Heart right ventricle (tissue), 16 donors: ENCODE data around the gene QTRT2. TPM values are rescaled to one million over a fixed set of nuclear protein-coding genes. Genes with fewer than 3 reads are reported as not detected.

Experiments
- ATAC-seq, 8 donors: fragments of 200-7000 bp; cut with Tn5 transposase; one replicate each; pipeline ENCODE4 v1.9.1; 2020; ENCODE audit warnings: mild to moderate bottlenecking in 8 of 8, moderate library complexity in 8 of 8, moderate number of reproducible peaks in 1 of 8
- DNase-seq, 2 donors: peaks; one replicate each; pipeline ENCODE4 v3.0.0-alpha.2; 2020
- H3K27ac ChIP-seq, 10 donors: fragments of 200-600 bp; sonication (generic) in 2 of 10; one replicate each; pipeline versions ENCODE4 v1.5.0 to v1.8.0; 2020 to 2022; ENCODE audit warnings: mild to moderate bottlenecking in 3 of 10
- H3K27me3 ChIP-seq, 7 donors: fragments of 200-600 bp; one replicate each; pipeline ENCODE4 v1.8.0; 2021 to 2022; ENCODE audit warnings: mild to moderate bottlenecking in 2 of 7
- H3K36me3 ChIP-seq, 9 donors: fragments of 200-600 bp; sonication (generic) in 1 of 9; one replicate each; pipeline versions ENCODE4 v1.5.0 to v1.8.0; 2020 to 2022; ENCODE audit warnings: mild to moderate bottlenecking in 2 of 9
- H3K4me1 ChIP-seq, 9 donors: fragments of 200-600 bp; sonication (generic) in 1 of 9; one replicate each; pipeline versions ENCODE4 v1.5.0 to v1.8.0; 2020 to 2022; ENCODE audit warnings: mild to moderate bottlenecking in 4 of 9
- H3K4me3 ChIP-seq, 10 donors: fragments of 200-600 bp; sonication (generic) in 2 of 10; one replicate each; pipeline versions ENCODE4 v1.5.0 to v1.8.0; 2020 to 2022; ENCODE audit warnings: mild to moderate bottlenecking in 7 of 10, moderate library complexity in 2 of 10
- H3K9me3 ChIP-seq, 11 donors: fragments of 200-600 bp in 10 of 11; sonication (generic) in 2 of 11; one replicate each; pipeline versions ENCODE4 v1.5.0 to v1.8.0; 2013 to 2022; ENCODE audit warnings: mild to moderate bottlenecking in 2 of 11, control low read depth in 1 of 11, moderate library complexity in 1 of 11
- WGBS, 2 donors: extraction: QIAGEN DNeasy Blood & Tissue Kit; methylation state at CpG; one replicate each; pipeline ENCODE4 v1.1.7; 2013; ENCODE audit warnings: inconsistent platforms in 1 of 2; 5-methylcytosine and 5-hydroxymethylcytosine counted together
- intact Hi-C, 10 donors: fragments of 100-400 bp; cut with DNase I; formaldehyde crosslinking; loops; one replicate each; pipeline versions ENCODE4 v1.11.1 to v1.14.2; 2022
- polyA plus RNA-seq, 2 donors: library from polyadenylated mRNA; stranded (reverse); fragments of 200-250 nt; gene quantifications; one replicate each; pipeline ENCODE4 v1.2.3, GENCODE V29; 2013
- total RNA-seq, 10 donors: library from RNA; stranded (reverse); fragmentation: NEBNext Ultra II Directional in 3 of 10; extraction: Animal tissue kit (Norgen Biotek cat#: 25700) in 3 of 10; gene quantifications; one replicate each; pipeline versions ENCODE4 v1.2.1 to v1.2.4, GENCODE V29; 2021 to 2023
- TF ChIP-seq, protein P1 (sequence below), 9 donors: fragments of 200-600 bp; sonication (generic) in 2 of 9; IDR thresholded peaks; one replicate each; pipeline versions ENCODE4 v1.5.0 to v1.8.0; 2021 to 2022; ENCODE audit warnings: antibody characterized with exemption in 9 of 9, mild to moderate bottlenecking in 5 of 9, moderate library complexity in 1 of 9
- donor health status: Arrhythmogenic right ventricular cardiomyopathy.
- donor health status: ischemic (EF 13 %, LVEDD 7.1; RV severe dilation, severe dysfunction).
- donor health status: healthy with polysubstance abuse.
- donor health status: DM: no; HTN: yes; CAD: no.
- donor health status: DM: no; HTN: no; CAD: no.
- donor health status: ischemic (EF 25% LVEDD 6.9; RV normal size, moderate dysfunction).
- donor health status: ischemic (EF 25% LVEDD 5.7; RV mildly dilated, moderate dysfunction).
- donor health status: healthy.
- donor health status: DM: yes; HTN: yes; CAD: no.
- donor health status: Ischemic cardiomyopathy.
- donor health status: ischemic (EF 35%, LVEDD 5.7; RV mildly dilated, moderate dysfunction).
- donor health status: nonischemic (EF 11% LVEDD 7.7; RV severe dilation, severe dysfunction).
- donor health status: DM: yes; HTN: yes; CAD: no.
- donor health status: PGD.
- donor health status: ischemic (EF 29% LVEDD 5.4; RV normal size, mild dysfunction).
- donor health status: nonischemic (EF 23%, LVEDD 6.1; RV moderate dilation, normal function).

The QTRT2 gene
- total and polyA plus RNA-seq, 12 donors, result 3.4 to 9.7 (median 4.9) TPM

DNA sequence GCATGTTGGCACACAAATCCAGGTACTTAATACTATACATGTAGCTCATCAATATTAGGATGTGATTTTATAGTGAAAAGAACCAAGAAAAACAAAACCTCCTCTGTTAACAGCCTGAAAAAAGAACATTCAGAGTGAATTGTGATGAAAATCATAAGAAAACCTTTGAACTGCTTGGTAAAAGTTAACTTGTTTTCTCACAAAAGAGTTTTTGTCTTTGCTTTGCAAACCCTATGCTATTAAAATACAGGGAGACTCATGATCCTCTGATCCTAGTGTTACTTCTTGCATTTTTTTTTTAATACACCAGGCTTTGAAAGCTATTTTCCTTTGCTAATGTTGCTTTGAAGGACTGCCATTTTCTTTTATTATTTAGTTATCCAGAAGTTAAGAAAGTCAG is 23.7 kb downstream of the QTRT2 start:
- TF ChIP-seq, protein P1, sequence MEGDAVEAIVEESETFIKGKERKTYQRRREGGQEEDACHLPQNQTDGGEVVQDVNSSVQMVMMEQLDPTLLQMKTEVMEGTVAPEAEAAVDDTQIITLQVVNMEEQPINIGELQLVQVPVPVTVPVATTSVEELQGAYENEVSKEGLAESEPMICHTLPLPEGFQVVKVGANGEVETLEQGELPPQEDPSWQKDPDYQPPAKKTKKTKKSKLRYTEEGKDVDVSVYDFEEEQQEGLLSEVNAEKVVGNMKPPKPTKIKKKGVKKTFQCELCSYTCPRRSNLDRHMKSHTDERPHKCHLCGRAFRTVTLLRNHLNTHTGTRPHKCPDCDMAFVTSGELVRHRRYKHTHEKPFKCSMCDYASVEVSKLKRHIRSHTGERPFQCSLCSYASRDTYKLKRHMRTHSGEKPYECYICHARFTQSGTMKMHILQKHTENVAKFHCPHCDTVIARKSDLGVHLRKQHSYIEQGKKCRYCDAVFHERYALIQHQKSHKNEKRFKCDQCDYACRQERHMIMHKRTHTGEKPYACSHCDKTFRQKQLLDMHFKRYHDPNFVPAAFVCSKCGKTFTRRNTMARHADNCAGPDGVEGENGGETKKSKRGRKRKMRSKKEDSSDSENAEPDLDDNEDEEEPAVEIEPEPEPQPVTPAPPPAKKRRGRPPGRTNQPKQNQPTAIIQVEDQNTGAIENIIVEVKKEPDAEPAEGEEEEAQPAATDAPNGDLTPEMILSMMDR (IDR thresholded peaks at IDR 0.05), result no peak
- Histone ChIP-seq H3K36me3 (peaks cover 0 to 98% (median 36%) of the 10 kb centered on the region in 9 donors), H3K27ac (peak overlapping the region in 5 of 10 donors; percentile 1 to 56 (median 14)), H3K4me1 (peaks cover 0 to 5% (median 0%) of the 10 kb centered on the region in 9 donors), H3K9me3 (no peaks in the 10 kb centered on the region), H3K4me3 (peak overlapping the region in 3 of 10 donors; percentile 0 to 24 (median 13)), H3K27me3 (no peaks in the 10 kb centered on the region)
- DNase-seq (no peak), ATAC-seq (no peak)
- intact Hi-C loops, result no loop called here

DNA sequence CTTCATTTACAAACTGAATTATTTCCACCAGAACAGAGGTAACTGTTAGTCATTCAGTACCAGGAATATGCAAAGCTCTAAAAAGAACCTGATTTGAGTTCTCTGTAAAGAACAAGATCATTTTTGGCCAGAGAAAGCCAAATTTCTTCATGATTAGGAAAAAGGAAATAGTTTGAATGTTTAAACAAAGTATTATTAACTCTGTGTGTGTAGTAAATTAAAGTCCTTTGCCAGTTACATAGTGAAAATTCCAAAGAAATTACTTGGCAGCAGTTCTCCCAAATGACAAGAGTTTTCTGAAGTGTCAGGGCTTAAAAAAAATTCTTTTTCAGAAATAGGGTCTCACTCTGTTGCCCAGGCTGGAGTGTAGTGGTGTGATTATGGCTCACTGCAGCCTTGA is 24.5 kb downstream of the QTRT2 start:
- Histone ChIP-seq H3K4me3 (no peak overlapping the region), H3K4me1 (peaks cover 0 to 5% (median 0%) of the 10 kb centered on the region in 9 donors), H3K36me3 (peaks cover 0 to 98% (median 34%) of the 10 kb centered on the region in 9 donors), H3K27ac (no peak overlapping the region), H3K27me3 (no peaks in the 10 kb centered on the region), H3K9me3 (no peaks in the 10 kb centered on the region)
- ATAC-seq (no peak), DNase-seq (no peak)
- TF ChIP-seq, protein P1 (IDR thresholded peaks at IDR 0.05), result no peak
- intact Hi-C loops, result no loop called here

DNA sequence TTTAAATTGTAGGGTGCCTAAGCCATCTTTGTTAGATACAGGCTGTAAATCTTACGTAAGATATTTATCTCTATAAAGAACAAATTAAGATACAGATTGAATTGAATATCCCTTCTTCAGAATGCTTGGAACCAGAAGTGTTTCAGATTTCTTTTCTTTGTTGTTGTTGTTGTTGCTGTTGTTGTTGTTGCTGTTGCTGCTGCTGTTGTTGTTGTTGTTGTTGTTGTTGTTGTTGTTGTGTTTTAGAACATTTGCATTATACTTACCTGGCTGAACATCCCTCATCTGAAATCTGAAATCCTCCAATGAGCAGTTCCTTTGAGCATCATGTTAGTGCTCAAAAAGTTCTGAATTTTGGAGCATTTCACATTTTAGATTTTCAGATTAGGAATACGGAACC is 26.6 kb downstream of the QTRT2 start:
- H3K27ac ChIP-seq, result no peak overlapping the region
- ATAC-seq (no peak), DNase-seq (no peak)
- TF ChIP-seq, protein P1 (IDR thresholded peaks at IDR 0.05), result no peak
- intact Hi-C loops, result no loop called here
- no peak overlapping the region for H3K4me3 ChIP-seq
- no peaks in the 10 kb centered on the region for H3K27me3 ChIP-seq
- H3K9me3 ChIP-seq, result no peaks in the 10 kb centered on the region
- H3K4me1 ChIP-seq, result peaks cover 0 to 5% (median 0%) of the 10 kb centered on the region in 9 donors
- peaks cover 0 to 96% (median 32%) of the 10 kb centered on the region in 9 donors for H3K36me3 ChIP-seq
- WGBS, 2 donors, result 98 to 99% methylated on average over 2 of the region's 2 CpGs

DNA sequence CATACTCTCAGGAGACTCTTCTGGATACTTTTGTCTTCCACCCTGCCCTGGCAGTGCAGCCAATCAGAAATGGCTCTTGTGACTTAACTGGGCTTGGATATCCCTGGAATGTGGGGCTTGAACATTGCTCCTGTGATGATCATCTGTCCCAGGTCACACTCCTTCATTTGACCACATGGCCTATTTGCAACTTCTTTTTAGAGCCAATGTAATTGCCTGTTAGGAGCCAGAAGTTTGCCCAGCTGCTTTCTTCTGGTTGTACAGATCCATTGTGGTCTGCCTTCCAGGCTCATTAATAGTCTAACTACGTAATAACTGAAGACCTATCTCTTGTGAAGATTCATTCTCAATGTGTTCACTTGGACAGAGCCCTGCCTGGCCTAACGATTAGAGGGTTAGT is 29.8 kb downstream of the QTRT2 start:
- H3K4me3 ChIP-seq, result no peak overlapping the region
- H3K27me3 ChIP-seq, result no peaks in the 10 kb centered on the region
- TF ChIP-seq, protein P1 (IDR thresholded peaks at IDR 0.05), result no peak
- intact Hi-C loops, result no loop called here
- no peak overlapping the region for H3K27ac ChIP-seq
- DNase-seq, result no peak
- peaks cover 0 to 70% (median 29%) of the 10 kb centered on the region in 9 donors for H3K36me3 ChIP-seq
- no peaks in the 10 kb centered on the region for H3K9me3 ChIP-seq
- ATAC-seq, result no peak
- H3K4me1 ChIP-seq, result no peaks in the 10 kb centered on the region
- WGBS, 2 donors, result 86 to 89% methylated on average over 2 of the region's 2 CpGs
